ENCODE data around the gene CYP4F8.

The CYP4F8 gene

GRCh38 chr19:15609261-15609660 is 5.8 kb upstream of the CYP4F8 start:
- H2AFZ ChIP-seq (ENCODE audit: low read depth, low read length), result no peak overlapping the region
- 41% methylated on average over 3 of the region's 8 CpGs for WGBS
- H3K79me1 ChIP-seq (replicated peaks; ENCODE audit: low read length, poor library complexity, severe bottlenecking), result no peaks in the 10 kb centered on the region
- no peak overlapping the region for H2BK12ac ChIP-seq (ENCODE audit: low read length in 2 of 2)
- H3K14ac ChIP-seq (ENCODE audit: low read length in 2 of 2), result no peak overlapping the region
- H2BK120ac ChIP-seq (ENCODE audit: low read depth, low read length), result no peak overlapping the region
- no peak overlapping the region for H3K18ac ChIP-seq (ENCODE audit: low read depth in 1 of 2, low read length in 2 of 2)
- no peaks in the 10 kb centered on the region for H3K36me3 ChIP-seq (ENCODE audit: control insufficient read depth in 1 of 2, insufficient read depth in 2 of 2, low read depth in 1 of 2, low read length in 2 of 2)
- no peak overlapping the region for H2AK5ac ChIP-seq (ENCODE audit: low read length, severe bottlenecking)
- no peak overlapping the region for H3K4ac ChIP-seq (ENCODE audit: low read depth in 1 of 2, low read length in 2 of 2)
- H2BK15ac ChIP-seq (ENCODE audit: low read depth, poor library complexity, severe bottlenecking), result no peak overlapping the region
- H3K4me3 ChIP-seq (ENCODE audit: insufficient read depth in 1 of 2, low read depth in 1 of 2, low read length in 2 of 2), result no peak overlapping the region
- H3K9ac ChIP-seq (ENCODE audit: low read length), result no peak overlapping the region
- H3K27me3 ChIP-seq (ENCODE audit: control insufficient read depth in 1 of 2, insufficient read depth in 1 of 2, low read length in 2 of 2), result peaks cover 0 to 11% of the 10 kb centered on the region in 2 experiments
- no peak overlapping the region for H2BK5ac ChIP-seq (ENCODE audit: low read depth, low read length, poor library complexity, severe bottlenecking)
- H3K9me3 ChIP-seq (ENCODE audit: control insufficient read depth, low read length), result no peaks in the 10 kb centered on the region
- no peak overlapping the region for H3K23ac ChIP-seq (ENCODE audit: low read length in 2 of 2)
- no peak for DNase-seq
- no peak overlapping the region for H3K27ac ChIP-seq (ENCODE audit: low read length, poor library complexity, severe bottlenecking)
- no peak overlapping the region for H4K8ac ChIP-seq (ENCODE audit: low read length)
- no peak overlapping the region for H4K91ac ChIP-seq (ENCODE audit: low read length)
- H3K4me1 ChIP-seq (ENCODE audit: control insufficient read depth, insufficient read depth, low read depth, low read length), result no peaks in the 10 kb centered on the region
- H3K4me2 ChIP-seq (ENCODE audit: low read length, poor library complexity, severe bottlenecking), result no peak overlapping the region

GRCh38 chr19:15612342-15612741 is 2.7 kb upstream of the CYP4F8 start:
- no peaks in the 10 kb centered on the region for H3K4me1 ChIP-seq (ENCODE audit: control insufficient read depth, insufficient read depth, low read depth, low read length)
- H3K18ac ChIP-seq (ENCODE audit: low read depth in 1 of 2, low read length in 2 of 2), result no peak overlapping the region
- H3K4me3 ChIP-seq (ENCODE audit: insufficient read depth in 1 of 2, low read depth in 1 of 2, low read length in 2 of 2), result no peak overlapping the region
- no peak overlapping the region for H2BK15ac ChIP-seq (ENCODE audit: low read depth, poor library complexity, severe bottlenecking)
- no peak overlapping the region for H3K27ac ChIP-seq (ENCODE audit: low read length, poor library complexity, severe bottlenecking)
- no peak overlapping the region for H3K4ac ChIP-seq (ENCODE audit: low read depth in 1 of 2, low read length in 2 of 2)
- no peaks in the 10 kb centered on the region for H3K79me1 ChIP-seq (replicated peaks; ENCODE audit: low read length, poor library complexity, severe bottlenecking)
- no peak overlapping the region for H2AK5ac ChIP-seq (ENCODE audit: low read length, severe bottlenecking)
- no peak overlapping the region for H3K14ac ChIP-seq (ENCODE audit: low read length in 2 of 2)
- no peak overlapping the region for H3K9ac ChIP-seq (ENCODE audit: low read length)
- H2BK12ac ChIP-seq (ENCODE audit: low read length in 2 of 2), result no peak overlapping the region
- no peak overlapping the region for H4K8ac ChIP-seq (ENCODE audit: low read length)
- H2BK5ac ChIP-seq (ENCODE audit: low read depth, low read length, poor library complexity, severe bottlenecking), result no peak overlapping the region
- WGBS, result 4% methylated on average over 3 of the region's 5 CpGs
- no peak overlapping the region for H2AFZ ChIP-seq (ENCODE audit: low read depth, low read length)
- H4K91ac ChIP-seq (ENCODE audit: low read length), result no peak overlapping the region
- DNase-seq, result no peak
- peaks cover 0 to 22% of the 10 kb centered on the region in 2 experiments for H3K27me3 ChIP-seq (ENCODE audit: control insufficient read depth in 1 of 2, insufficient read depth in 1 of 2, low read length in 2 of 2)
- H3K9me3 ChIP-seq (ENCODE audit: control insufficient read depth, low read length), result no peaks in the 10 kb centered on the region
- H3K23ac ChIP-seq (ENCODE audit: low read length in 2 of 2), result no peak overlapping the region
- H2BK120ac ChIP-seq (ENCODE audit: low read depth, low read length), result no peak overlapping the region
- no peak overlapping the region for H3K4me2 ChIP-seq (ENCODE audit: low read length, poor library complexity, severe bottlenecking)
- no peaks in the 10 kb centered on the region for H3K36me3 ChIP-seq (ENCODE audit: control insufficient read depth in 1 of 2, insufficient read depth in 2 of 2, low read depth in 1 of 2, low read length in 2 of 2)

GRCh38 chr19:15613338-15613737 is 1.7 kb upstream of the CYP4F8 start:
- 100% methylated on average over 3 of the region's 3 CpGs for WGBS
- Histone ChIP-seq H2BK120ac (ENCODE audit: low read depth, low read length) (no peak overlapping the region), H3K4ac (ENCODE audit: low read depth in 1 of 2, low read length in 2 of 2) (no peak overlapping the region), H2AK5ac (ENCODE audit: low read length, severe bottlenecking) (no peak overlapping the region), H2AFZ (ENCODE audit: low read depth, low read length) (no peak overlapping the region), H3K18ac (ENCODE audit: low read depth in 1 of 2, low read length in 2 of 2) (no peak overlapping the region), H3K9ac (ENCODE audit: low read length) (no peak overlapping the region), H3K4me3 (ENCODE audit: insufficient read depth in 1 of 2, low read depth in 1 of 2, low read length in 2 of 2) (no peak overlapping the region), H4K91ac (ENCODE audit: low read length) (no peak overlapping the region), H3K79me1 (replicated peaks; ENCODE audit: low read length, poor library complexity, severe bottlenecking) (no peaks in the 10 kb centered on the region), H3K27me3 (ENCODE audit: control insufficient read depth in 1 of 2, insufficient read depth in 1 of 2, low read length in 2 of 2) (peaks cover 0 to 30% of the 10 kb centered on the region in 2 experiments), H2BK15ac (ENCODE audit: low read depth, poor library complexity, severe bottlenecking) (no peak overlapping the region), H4K8ac (ENCODE audit: low read length) (no peak overlapping the region), H3K36me3 (ENCODE audit: control insufficient read depth in 1 of 2, insufficient read depth in 2 of 2, low read depth in 1 of 2, low read length in 2 of 2) (no peaks in the 10 kb centered on the region), H3K14ac (ENCODE audit: low read length in 2 of 2) (no peak overlapping the region), H3K27ac (ENCODE audit: low read length, poor library complexity, severe bottlenecking) (no peak overlapping the region), H3K4me1 (ENCODE audit: control insufficient read depth, insufficient read depth, low read depth, low read length) (no peaks in the 10 kb centered on the region), H2BK12ac (ENCODE audit: low read length in 2 of 2) (no peak overlapping the region), H3K9me3 (ENCODE audit: control insufficient read depth, low read length) (no peaks in the 10 kb centered on the region), H2BK5ac (ENCODE audit: low read depth, low read length, poor library complexity, severe bottlenecking) (no peak overlapping the region), H3K4me2 (ENCODE audit: low read length, poor library complexity, severe bottlenecking) (no peak overlapping the region), H3K23ac (ENCODE audit: low read length in 2 of 2) (no peak overlapping the region)
- DNase-seq, result no peak

GRCh38 chr19:15615526-15615925 is 508 bp downstream of the CYP4F8 start:
- H3K79me1 ChIP-seq (replicated peaks; ENCODE audit: low read length, poor library complexity, severe bottlenecking), result no peaks in the 10 kb centered on the region
- H2BK12ac ChIP-seq (ENCODE audit: low read length in 2 of 2), result no peak overlapping the region
- no peak overlapping the region for H2AK5ac ChIP-seq (ENCODE audit: low read length, severe bottlenecking)
- no peak overlapping the region for H3K4me2 ChIP-seq (ENCODE audit: low read length, poor library complexity, severe bottlenecking)
- no peaks in the 10 kb centered on the region for H3K36me3 ChIP-seq (ENCODE audit: control insufficient read depth in 1 of 2, insufficient read depth in 2 of 2, low read depth in 1 of 2, low read length in 2 of 2)
- no peak overlapping the region for H2BK5ac ChIP-seq (ENCODE audit: low read depth, low read length, poor library complexity, severe bottlenecking)
- no peak overlapping the region for H3K9ac ChIP-seq (ENCODE audit: low read length)
- no peak for DNase-seq
- H4K8ac ChIP-seq (ENCODE audit: low read length), result no peak overlapping the region
- H3K27ac ChIP-seq (ENCODE audit: low read length, poor library complexity, severe bottlenecking), result no peak overlapping the region
- no peak overlapping the region for H2AFZ ChIP-seq (ENCODE audit: low read depth, low read length)
- no peaks in the 10 kb centered on the region for H3K9me3 ChIP-seq (ENCODE audit: control insufficient read depth, low read length)
- no peak overlapping the region for H3K18ac ChIP-seq (ENCODE audit: low read depth in 1 of 2, low read length in 2 of 2)
- H3K4me3 ChIP-seq (ENCODE audit: insufficient read depth in 1 of 2, low read depth in 1 of 2, low read length in 2 of 2), result no peak overlapping the region
- 72% methylated on average over 12 of the region's 14 CpGs for WGBS
- no peaks in the 10 kb centered on the region for H3K4me1 ChIP-seq (ENCODE audit: control insufficient read depth, insufficient read depth, low read depth, low read length)
- peaks cover 0 to 30% of the 10 kb centered on the region in 2 experiments for H3K27me3 ChIP-seq (ENCODE audit: control insufficient read depth in 1 of 2, insufficient read depth in 1 of 2, low read length in 2 of 2)
- H2BK120ac ChIP-seq (ENCODE audit: low read depth, low read length), result no peak overlapping the region
- no peak overlapping the region for H4K91ac ChIP-seq (ENCODE audit: low read length)
- no peak overlapping the region for H3K14ac ChIP-seq (ENCODE audit: low read length in 2 of 2)
- H3K4ac ChIP-seq (ENCODE audit: low read depth in 1 of 2, low read length in 2 of 2), result no peak overlapping the region
- no peak overlapping the region for H3K23ac ChIP-seq (ENCODE audit: low read length in 2 of 2)
- H2BK15ac ChIP-seq (ENCODE audit: low read depth, poor library complexity, severe bottlenecking), result no peak overlapping the region

Data from mesenchymal stem cell (in vitro differentiated cells and primary cell).